ENCODE measurements around the gene DENND1B.

DENND1B gene, protein sequence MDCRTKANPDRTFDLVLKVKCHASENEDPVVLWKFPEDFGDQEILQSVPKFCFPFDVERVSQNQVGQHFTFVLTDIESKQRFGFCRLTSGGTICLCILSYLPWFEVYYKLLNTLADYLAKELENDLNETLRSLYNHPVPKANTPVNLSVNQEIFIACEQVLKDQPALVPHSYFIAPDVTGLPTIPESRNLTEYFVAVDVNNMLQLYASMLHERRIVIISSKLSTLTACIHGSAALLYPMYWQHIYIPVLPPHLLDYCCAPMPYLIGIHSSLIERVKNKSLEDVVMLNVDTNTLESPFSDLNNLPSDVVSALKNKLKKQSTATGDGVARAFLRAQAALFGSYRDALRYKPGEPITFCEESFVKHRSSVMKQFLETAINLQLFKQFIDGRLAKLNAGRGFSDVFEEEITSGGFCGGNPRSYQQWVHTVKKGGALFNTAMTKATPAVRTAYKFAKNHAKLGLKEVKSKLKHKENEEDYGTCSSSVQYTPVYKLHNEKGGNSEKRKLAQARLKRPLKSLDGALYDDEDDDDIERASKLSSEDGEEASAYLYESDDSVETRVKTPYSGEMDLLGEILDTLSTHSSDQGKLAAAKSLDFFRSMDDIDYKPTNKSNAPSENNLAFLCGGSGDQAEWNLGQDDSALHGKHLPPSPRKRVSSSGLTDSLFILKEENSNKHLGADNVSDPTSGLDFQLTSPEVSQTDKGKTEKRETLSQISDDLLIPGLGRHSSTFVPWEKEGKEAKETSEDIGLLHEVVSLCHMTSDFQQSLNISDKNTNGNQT

DNA sequence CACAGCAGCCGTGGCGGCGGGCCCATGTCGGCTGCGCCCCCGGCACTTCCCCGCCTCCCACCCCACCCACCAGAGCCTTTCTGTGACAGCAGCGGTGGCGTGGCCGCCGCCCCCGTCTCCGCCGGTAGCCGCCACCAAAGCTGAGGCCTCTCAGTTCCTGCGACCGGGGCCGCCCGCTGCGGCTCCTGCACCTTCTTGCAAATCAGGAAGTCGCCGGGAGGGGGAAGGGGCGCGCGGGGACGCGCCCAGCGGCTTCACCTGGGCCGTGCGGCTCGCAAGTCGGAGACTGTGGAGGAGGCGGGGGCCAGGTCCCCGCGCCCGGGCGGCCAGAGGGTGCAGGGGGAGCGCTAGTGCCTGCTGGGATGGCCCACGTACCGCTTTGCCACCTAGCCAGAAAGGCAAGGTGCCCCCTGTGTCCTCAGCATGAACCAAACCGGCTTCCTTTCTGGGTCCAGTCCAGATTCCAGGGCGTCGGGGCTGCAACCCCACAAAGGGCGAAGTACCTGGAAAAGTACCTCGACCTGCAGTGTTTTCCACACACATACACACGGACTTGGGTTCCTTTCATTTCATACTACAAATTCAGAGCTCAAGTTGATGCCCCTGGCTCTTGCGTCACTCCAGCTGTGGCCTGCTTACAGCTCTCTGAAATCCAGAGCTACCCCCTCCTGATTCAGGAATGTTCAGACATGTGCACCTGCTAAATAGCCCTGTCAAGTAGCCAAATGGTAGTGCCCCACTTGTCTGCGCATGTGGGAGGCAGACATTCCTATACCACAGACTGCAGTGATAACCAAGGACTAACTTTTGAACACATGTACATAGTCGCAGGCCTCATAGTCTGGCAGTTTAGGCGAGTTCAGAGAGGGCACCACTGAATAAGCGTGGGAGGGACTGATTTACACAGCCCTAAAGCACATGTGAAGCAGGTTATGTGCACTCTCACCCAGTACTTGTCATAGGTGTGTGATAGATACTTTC, at the start of gene DENND1B:
Gene DENND1B (minus strand): TSS at position 199 of the 981 bp plus-strand sequence. CDS start 325 bp downstream, outside the sequence.
- peak; percentile 41 for DNase-seq (ENCODE audit: low read depth, low spot score)

DNA sequence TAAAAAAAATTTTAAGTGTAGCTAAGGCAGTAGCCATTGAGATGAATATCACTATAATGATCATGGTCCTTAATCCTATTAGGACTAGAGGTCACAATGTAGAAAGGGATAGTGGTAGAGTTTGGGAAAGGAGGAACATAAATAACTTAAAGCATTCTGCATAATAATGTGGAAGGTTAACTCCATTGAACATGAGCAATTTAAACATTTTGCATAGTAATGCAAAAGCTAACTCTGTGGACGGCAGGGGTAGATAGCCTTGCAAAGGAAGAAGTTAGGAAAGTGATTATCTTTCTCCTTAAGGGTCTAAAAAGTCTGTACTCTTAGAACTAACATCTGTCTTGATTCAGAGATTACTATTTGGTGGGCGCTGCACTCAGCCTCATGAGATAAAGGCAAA, 39.0 kb upstream of the DENND1B start:
- no peak for DNase-seq (ENCODE audit: low read depth, low spot score)

DNA sequence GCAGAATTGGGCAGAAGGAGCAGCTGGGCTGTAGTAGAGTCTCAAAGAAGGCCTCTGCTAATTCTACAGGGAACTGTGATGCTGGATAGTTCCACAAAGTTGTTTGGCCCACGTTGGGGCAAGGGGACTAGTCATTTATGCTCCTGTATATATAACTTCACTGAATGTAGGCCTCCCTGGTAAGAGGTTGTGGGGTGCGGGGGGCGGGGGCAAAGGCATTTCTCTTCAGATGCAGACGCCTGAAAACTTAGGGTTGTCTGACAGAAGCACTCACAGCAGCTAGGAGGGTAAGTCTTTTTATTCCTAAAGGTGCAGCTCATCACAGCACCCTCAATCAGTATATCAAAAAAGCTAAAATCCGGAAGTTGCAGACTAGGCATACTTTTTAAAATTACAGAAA, 38.5 kb upstream of the DENND1B start:
- DNase-seq (ENCODE audit: low read depth, low spot score) = no peak

DNA sequence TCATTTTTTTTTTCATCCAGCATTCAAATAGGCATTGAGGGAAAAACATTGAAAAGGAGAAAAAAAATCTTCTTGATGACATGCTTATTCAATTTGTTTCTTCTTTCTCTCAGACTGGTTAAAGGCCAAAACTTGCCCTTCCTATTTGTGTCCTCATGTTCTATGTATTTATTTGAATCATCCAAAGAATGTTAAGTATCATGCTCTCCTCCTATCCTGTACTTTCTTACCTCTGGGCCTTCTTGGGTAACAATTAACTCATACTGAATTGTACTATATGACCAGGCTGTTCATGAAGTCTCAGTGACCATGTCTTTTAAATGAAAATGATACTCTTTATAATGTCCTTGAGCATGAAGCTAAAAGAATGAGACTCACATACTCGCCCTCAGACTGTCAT, 36.5 kb upstream of the DENND1B start:
- no peak for DNase-seq (ENCODE audit: low read depth, low spot score)

DNA sequence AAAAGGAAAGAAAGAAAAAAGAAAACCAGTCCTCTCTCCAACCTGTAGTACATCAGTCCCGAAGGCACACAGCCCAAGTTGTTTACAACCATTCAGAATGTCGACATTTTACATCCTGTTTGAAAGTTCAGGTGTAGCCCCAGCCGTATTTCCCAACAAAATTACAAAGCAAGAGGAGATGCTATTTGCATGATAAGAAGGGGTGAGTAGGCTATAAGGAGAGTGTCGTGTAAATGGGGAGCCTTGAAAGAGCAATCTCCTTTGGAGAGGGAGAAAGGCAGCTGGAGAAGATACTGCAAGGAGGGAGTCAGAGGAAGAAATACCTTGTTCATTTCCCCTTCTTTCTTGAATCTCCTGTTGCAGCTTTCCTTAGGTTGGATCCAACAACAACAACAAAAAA, 35.5 kb upstream of the DENND1B start:
- DNase-seq (ENCODE audit: low read depth, low spot score) = no peak

DNA sequence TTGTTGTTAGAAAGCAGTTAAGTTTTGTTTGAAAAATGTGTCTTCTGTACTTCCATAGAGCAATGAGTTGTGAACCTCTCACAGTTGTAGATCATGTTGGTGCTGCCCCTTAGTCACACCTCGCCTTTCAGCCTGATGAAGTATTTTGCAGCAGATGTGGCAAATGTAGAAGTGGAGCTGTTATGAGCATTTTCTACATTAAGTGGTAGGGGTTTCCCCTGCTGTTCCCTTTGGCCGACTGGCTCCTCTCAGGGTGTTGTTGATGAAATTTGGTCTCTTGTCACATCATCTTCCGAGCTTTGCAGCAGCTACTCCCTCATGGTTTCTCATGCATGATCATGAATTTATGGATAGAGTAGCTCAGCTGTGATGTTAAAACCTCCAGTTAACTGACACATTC, 33.6 kb upstream of the DENND1B start:
- no peak for DNase-seq (ENCODE audit: low read depth, low spot score)

DNA sequence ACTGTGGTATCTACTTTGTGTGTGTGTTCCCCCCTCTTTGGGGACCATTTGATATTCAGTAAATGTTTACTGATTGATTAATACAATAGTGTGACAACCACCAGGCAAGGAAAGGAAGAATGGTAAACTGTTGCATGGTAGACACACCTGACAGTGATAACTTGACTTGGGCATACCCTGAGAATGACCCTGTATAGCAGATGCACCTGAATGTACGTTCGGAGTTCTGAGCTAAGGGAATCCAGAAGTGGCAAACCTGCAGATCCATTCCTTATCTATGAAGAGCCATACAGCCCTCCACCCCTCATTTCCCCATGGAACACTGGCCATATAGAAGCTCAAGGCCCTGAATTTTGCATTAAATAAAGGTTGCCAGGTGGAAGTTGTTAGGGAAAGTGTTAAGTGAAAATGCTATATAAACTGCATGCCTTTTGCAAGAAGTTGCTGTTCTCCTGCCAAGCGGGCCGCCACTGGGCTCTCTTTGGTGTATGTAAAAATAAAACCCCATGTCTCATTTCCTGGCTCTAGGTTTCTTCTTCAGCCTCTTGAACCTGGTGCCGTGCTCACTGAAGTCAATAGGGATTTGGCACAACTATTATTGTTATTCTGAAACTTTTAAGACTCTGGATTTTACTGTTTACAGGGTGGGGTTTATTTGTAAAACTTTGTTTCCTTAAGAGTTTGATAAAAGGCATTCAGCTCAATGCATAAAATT, 32.6 kb upstream of the DENND1B start:
- no peak for DNase-seq (ENCODE audit: low read depth, low spot score)

DNA sequence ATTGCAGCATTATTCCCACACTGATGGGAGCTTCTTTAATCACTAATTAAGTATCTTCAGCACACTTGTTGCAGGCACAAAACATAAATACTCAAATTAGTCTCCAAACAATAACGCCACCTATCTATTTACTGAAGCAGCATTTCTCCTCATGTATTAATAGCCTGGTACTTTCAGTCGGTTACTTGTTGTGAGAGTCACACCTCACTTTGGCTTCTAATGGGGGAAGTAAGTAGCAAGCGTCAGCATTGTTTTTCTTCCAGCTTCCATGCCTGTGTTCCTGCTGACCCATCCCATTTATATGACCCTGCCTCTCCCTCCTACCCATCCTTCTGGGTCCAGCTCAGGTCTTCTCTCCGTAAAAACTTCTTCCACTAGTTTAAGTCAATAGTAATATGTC, 31.9 kb upstream of the DENND1B start:
- DNase-seq (ENCODE audit: low read depth, low spot score) = no peak

DNA sequence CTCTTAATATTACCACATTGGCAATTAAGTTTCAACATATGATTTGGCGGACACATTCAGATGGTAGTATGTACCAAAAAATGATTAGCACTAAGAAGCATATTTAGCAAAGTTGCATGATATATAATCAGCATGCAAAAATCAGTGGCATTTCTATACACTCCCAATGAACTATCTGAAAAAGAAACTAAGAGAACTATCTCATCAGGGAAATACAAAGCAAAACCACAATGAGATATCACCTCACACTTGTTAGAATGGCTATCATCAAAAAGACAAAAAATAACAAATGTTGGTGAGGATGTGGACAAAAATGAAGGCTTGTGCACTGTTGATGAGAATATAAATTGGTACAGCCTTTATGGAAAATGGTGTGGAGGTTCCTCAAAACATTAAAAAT, 31.4 kb upstream of the DENND1B start:
- DNase-seq (ENCODE audit: low read depth, low spot score) = no peak

DNA sequence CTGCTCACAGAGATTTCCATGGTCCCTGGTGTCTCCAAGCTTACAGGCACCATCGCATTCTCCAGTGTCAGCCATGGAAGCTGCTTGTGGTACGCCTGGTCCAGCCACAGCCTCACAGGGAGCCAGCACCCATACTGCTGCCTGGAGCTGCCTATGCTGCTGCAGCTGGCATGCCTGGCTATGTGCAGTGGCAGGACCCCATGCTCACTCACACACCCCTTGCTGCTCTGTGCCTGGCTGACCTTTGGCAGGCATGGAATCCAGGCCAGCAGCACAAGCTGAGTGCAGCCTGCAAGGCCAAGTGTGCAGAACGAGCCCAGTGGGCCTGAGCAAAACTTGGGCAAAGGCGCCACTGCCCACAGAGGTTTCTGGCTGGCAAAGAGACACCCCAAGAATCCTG, 26.4 kb upstream of the DENND1B start:
- no peak for DNase-seq (ENCODE audit: low read depth, low spot score)

DNA sequence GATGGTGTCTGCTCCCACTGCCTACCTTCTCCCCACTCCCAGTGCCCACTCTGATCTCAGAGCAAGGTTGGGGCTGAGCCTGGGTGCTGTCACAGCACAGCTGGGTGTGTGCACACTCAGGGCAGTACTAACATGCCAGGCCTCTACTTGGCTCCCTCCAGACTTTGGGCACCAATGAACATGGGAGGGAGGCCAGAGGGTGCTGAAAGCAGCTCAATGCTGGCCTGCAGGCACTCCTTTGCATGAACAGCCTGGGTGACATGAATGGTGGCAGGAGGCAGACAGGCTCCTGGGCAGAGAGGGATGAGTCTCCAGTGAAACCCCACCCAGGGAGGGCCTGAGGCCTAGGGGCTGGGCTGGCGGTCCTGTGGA, 25.8 kb upstream of the DENND1B start:
- DNase-seq (ENCODE audit: low read depth, low spot score) = no peak

DNA sequence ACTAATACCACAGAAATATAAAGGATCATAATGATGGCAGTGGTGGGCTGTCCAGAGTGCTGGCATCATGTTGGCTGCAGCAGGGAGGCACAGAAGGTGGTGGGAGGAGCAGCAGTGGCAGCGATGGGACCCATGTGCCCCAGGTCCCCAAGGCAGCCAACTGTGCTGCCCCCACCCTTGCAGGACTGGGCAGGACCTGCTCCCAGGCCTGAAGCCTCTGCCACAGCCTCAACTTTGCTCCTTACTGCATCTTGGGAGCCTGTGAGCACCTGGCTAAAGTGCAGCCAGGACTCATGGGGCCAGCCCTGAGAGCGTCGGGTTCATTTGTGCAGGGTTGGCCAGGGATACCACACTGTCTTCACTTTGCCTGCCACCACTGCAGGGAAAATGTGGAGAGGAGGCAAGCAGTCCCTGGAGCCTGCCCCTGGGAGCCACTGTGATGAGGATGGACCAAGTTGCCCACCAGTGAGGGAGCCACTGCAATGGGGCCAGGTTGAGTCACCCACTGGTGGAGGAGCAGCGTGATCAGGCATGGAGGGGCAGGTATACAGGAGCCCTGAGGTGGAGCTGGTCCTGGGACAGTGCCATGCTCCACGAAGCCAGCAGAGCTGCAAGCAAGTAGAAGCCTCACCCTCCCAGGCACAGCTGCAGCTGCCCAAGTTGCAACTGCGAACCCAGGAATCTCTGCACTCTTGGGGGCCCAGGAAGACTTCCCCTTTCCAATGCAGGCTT, 25.3 kb upstream of the DENND1B start:
- DNase-seq (ENCODE audit: low read depth, low spot score) = no peak

DNA sequence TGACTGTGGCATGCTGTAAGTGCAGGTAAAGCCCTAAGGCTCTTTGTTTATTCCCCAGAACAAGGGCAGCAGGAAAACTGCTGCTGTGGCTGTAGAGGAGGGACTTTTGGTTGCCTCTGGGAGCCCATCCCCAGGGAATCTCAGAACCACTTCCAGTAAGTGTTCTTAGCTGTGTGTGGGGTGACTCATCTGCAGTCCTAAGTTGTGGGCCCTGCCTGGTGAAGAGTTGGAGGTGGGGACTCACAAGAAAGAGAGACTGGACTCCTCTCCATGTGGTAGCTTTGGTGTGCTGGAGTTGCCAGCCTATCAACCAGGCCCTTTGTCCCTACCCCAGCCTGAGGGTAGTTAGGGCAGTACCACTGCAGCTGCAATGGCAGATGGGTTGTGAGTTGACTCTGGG, 24.0 kb upstream of the DENND1B start:
- no peak for DNase-seq (ENCODE audit: low read depth, low spot score)

DNA sequence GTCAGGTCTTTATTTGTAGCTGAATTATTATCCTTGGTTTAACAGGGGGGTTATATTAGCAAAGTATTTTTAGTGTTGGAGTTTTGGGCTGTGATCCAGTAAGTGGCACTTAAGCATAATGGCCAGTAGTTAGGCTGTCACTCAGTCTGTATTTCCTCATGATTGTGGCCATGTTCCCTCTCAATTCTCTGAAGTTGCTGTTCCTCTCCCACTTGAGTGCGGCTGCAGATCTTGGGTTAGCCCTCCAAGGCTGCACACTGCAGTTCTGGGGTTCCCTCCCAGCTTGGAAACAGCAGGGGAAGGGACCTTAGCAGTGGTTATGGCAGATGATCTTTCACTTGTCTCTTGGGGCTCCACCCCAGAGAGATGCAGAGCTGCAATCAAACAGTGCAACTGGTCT, 23.2 kb upstream of the DENND1B start:
- no peak for DNase-seq (ENCODE audit: low read depth, low spot score)

DNA sequence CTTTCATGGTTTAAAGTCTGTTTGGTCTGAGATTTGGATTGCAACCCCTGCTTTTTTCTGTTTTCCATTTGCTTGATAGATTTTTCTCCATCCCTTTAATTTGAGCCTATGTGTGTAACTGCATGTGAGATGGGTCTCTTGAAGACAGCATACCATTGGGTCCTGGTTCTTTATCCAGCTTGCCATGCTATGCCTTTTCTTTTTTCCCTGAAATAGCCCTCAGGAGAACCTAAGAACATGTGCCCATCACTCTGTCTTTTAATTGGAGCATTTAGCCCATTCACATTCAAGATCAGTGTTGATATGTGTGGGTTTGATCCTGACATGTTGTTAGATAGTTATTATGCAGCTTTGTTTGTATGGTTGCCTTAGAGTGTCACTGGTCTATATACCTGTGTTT, 21.7 kb upstream of the DENND1B start:
- no peak for DNase-seq (ENCODE audit: low read depth, low spot score)

DNA sequence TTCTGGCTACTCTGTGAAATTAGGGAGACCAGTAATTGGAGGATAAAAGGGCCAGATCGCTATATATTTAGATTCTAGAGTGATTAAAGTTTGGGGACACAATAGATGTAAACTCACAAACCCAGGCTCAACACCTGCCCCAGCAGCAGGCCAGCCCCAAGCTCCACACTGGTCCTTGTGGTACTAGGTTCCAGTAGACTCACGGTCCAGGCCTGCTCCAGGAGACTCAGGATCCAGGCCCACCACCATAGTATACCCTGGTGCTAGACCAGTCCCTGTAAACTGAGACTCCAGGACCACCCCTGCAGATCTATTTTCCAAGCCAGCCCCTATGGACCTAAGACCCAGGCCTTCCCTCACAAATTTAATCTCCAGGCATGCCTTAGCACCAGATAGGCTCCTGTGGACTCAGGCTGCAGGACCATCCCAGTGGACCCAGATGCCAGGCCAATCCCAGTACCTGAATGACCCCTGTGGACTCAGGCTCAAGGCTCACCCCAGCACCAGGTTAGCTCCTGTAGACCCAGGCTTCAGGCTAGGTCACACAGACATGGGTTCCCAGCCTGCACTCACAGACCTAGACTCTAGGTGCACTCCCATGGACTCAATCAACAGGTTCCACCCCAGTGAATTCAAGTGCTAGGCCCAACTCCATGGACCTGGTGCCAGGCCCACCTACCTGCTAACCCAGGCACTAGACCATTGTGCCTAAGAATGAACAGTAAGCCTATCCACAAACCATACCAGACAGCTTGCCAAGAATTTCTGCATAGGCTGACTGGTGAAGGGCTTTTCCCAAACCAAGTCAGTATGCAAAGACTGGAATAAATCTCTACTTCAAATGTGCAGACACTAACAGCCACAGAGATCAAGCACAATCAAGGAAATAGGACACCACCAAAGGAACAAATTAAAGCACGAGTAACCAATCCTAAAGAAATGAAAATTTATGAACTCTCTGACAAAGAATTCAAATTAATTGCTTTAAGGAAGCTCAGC, 13.8 kb upstream of the DENND1B start:
- no peak for DNase-seq (ENCODE audit: low read depth, low spot score)

DNA sequence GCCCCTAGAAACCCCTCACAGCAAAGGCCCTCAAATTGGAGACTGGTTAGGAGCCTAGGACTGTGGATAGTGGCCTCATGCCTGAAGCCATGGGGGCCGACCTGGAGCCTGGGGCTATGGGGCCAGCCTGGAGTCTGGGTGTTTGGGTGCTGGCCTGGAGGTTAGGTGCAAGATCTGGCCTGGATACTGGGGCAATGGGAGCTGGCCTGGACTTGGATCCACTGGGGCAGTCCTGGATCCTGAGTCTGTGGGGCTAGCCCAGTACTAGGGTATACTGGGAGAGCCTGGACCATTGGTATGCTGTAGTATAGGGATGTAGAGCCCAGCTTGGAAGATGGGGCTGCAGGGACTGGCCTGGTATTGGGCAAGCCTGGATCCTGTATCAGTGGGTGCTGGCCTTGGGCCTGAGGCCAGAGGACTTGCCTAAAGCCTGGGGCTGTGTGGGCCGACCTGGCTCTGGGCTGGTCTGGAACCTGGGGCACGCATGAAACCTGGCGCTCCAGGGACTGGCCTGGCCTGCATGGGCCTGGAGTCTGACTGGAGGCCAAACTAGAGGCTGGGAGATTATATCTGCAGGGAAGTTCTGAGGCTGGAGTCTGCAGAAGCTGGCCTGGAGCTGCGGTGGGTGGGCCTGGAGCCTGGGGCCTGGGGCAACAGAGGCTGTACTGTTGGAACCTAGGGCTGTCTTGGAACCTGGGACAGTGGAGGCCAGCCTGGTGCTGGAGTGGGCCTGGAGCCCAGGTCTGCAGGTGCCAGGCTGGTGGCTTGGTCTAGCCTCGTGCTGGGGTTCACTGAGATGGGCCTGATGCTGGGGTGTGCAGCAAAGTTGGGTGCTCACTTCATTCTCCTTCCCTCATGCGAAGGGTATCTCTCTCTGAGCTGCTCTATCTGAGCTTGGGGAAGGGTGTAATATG, 12.6 kb upstream of the DENND1B start:
- DNase-seq (ENCODE audit: low read depth, low spot score) = no peak

DNA sequence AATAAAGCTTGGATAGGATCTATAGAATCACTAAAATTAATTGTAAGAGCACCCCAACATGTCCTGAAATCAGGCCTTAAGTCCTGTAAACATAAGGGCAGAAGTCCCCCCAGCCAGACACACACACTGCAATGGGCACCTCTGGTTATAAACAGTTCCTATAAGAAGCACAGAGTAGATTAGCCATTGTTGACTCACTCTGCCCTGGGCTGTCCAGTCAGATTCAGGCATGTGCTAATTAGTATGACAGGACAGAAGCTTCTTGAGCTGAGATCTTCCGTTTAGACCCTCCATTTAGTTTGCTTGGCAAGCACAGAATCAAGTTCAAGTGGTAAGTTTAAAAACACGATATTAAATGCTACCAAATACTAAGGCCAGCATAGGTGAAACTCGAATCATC, 11.8 kb upstream of the DENND1B start:
- DNase-seq (ENCODE audit: low read depth, low spot score) = no peak
